ENCODE results near the gene RAF1.

The RAF1 gene

GRCh38 chr3:12591997-12592715 lies 71.8 kb downstream of the RAF1 start:
- TF ChIP-seq, protein P1, sequence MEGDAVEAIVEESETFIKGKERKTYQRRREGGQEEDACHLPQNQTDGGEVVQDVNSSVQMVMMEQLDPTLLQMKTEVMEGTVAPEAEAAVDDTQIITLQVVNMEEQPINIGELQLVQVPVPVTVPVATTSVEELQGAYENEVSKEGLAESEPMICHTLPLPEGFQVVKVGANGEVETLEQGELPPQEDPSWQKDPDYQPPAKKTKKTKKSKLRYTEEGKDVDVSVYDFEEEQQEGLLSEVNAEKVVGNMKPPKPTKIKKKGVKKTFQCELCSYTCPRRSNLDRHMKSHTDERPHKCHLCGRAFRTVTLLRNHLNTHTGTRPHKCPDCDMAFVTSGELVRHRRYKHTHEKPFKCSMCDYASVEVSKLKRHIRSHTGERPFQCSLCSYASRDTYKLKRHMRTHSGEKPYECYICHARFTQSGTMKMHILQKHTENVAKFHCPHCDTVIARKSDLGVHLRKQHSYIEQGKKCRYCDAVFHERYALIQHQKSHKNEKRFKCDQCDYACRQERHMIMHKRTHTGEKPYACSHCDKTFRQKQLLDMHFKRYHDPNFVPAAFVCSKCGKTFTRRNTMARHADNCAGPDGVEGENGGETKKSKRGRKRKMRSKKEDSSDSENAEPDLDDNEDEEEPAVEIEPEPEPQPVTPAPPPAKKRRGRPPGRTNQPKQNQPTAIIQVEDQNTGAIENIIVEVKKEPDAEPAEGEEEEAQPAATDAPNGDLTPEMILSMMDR (IDR thresholded peaks at IDR 0.05; ENCODE audit: insufficient read depth, low read depth, low read length, missing control alignments), result no peak
- DNase-seq (ENCODE audit: low read depth), result no peak
- H3K4me3 ChIP-seq (ENCODE audit: low read depth, low read length), result no peak overlapping the region

DNA sequence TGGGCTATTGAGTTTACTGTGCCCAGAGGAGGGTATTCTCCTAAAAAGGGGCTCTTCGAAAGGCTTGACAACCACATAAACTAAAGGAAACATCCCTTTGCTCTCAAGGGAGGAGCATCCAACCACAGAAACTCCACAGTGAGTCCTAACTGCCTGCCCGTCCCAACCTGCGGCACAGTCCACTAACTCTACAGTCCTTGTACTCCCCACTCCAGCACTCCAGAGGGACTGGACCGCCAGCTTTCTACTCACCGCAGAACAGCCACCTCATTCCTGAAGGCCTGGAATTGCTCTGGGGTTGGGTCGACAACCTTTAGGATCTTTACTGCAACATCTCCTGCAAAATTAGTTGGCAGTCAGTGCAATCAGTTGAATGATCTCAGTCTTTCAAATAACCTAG lies 72.5 kb downstream of the RAF1 start:
- DNase-seq (ENCODE audit: low read depth), result no peak
- TF ChIP-seq, protein P1 (IDR thresholded peaks at IDR 0.05; ENCODE audit: insufficient read depth, low read depth, low read length, missing control alignments), result no peak
- no peak overlapping the region for H3K4me3 ChIP-seq (ENCODE audit: low read depth, low read length)

DNA sequence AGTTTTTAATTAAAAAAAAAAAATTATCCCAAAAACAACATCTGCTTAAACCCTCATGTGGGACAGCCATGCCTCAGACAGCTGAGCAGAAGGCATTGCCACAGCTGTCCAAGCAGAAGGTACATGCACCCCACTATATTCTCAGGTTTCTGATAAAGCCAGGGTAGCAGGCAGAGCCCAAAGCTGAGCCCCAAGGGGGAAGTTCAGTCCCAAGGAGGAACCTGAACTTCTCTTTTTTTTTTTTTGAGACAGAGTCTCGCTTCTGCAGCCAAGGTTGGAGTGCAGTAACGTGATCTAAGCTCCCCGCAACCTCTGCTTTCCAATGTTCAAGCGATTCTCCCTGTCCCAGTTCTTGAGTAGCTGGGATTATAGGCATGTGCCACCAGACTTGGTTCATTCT lies 73.8 kb downstream of the RAF1 start:
- TF ChIP-seq, protein P1 (IDR thresholded peaks at IDR 0.05; ENCODE audit: insufficient read depth, low read depth, low read length, missing control alignments), result no peak
- no peak overlapping the region for H3K4me3 ChIP-seq (ENCODE audit: low read depth, low read length)
- no peak for DNase-seq (ENCODE audit: low read depth)

DNA sequence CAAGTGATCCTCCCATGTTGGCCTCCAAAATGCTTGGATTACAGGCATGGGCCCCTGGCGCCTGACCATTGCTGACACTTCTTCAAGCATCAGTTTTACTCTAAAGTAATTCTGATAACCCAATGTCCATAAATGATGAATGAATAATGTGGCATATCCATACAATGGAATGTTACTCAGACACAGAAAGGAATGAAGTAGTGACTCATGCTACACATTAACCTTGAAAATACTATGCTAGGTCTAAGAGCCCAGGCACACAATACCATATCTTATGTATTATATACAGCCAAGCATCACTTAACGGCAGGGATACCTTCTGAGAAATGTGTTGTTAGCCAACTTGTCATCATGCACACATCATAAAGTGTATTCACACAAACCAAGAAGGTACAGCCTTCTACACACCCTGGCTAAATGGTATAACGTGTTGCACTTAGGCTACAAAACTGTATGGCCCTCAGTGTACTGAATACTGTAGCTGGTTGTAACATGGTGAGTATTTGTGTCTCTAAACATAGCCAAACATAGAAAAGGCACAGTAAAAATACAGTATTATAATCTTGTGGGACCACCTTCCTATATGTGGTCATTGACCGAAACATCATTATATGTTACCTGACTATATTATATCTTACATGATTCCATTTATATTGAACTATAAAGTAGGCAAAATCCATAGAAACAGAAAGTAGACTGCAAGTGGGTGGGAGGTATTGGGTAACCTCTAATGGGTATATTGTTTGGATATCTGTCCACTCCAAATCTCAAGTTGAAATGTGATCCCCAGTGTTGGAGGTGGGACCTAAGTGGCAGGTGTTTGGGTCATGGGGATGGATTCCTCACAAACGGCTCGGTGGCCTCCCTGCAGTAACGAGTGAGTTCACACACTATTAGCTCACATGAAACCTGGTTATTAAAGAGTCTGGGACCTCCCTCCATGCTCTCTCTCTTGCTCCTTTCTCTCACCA lies 75.6 kb downstream of the RAF1 start:
- TF ChIP-seq, protein P1 (IDR thresholded peaks at IDR 0.05; ENCODE audit: insufficient read depth, low read depth, low read length, missing control alignments), result no peak
- DNase-seq (ENCODE audit: low read depth), result no peak
- H3K4me3 ChIP-seq (ENCODE audit: low read depth, low read length), result no peak overlapping the region

DNA sequence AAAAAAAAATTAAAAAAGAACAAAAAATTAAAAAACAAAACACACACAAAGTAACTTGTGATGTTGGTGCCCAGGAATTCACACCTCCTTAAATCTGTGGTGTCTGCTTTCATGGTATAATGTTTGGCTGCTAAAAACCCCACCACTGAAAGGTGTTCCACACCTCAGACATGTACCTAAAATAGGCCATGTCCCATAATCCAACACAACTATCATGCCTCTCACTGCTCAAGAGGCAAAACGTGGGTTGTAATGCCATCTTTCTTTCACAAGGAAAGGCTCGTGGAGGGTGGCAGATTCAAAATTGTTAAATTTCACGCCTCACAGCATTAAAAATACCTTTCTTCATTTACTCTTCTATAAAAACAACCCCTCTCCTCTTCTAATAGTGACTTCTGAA lies 77.5 kb downstream of the RAF1 start:
- H3K4me3 ChIP-seq (ENCODE audit: low read depth, low read length), result no peak overlapping the region
- TF ChIP-seq, protein P1 (IDR thresholded peaks at IDR 0.05; ENCODE audit: insufficient read depth, low read depth, low read length, missing control alignments), result no peak
- DNase-seq (ENCODE audit: low read depth), result no peak

DNA sequence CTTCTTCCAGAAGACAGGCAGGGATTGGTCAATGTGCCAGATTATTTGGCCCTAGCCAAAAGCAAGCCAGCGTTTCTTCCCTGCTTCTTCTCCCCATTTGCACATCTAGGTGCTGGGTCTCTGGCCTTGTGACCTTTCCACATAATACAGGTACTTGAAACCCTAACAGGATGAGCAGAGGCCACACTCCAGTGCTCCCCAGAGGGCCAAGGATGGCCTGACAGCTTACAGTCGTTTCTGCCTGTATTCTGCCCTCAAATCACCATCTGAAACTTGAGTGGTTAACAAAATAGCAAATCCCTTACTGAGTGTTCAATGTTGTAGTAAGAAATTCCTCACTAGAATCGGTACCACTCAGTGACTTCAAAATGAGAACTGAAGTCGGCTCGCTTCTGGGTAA lies 77.9 kb downstream of the RAF1 start:
- TF ChIP-seq, protein P1 (IDR thresholded peaks at IDR 0.05; ENCODE audit: insufficient read depth, low read depth, low read length, missing control alignments), result no peak
- DNase-seq (ENCODE audit: low read depth), result peak; percentile 79
- H3K4me3 ChIP-seq (ENCODE audit: low read depth, low read length), result no peak overlapping the region

Measured in GM12865 (cell line).